ENCODE measurements around the gene FILIP1.

DNA sequence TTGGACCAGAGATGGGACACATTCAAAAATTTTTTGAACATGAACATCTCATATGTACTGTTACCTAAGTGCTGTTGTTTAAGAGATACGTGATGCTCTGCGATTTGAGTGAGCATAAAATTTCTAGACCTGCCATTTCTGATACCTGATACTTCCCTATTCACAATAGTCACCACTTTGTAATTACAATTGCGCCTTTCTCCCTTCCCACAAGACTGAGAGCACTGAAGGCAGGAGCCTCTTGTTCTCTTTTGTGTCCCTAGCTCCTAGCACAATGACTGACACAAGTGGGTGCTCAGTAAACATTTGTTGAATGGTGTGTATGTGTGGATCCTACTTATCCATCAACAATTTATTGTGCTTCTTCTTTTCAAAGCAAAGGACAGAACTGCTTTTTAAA lies 116.2 kb downstream of the FILIP1 start:
- no peak for TF ChIP-seq CTCF (IDR thresholded peaks at IDR 0.05)
- TF ChIP-seq POLR2A (IDR thresholded peaks at IDR 0.05) = no peak
- TF ChIP-seq POLR2AphosphoS5 (IDR thresholded peaks at IDR 0.05; ENCODE audit: insufficient read depth in 1 of 2, low read depth in 1 of 2) = no peak
